Measurements from ENCODE around the gene ZFAND6. TPM values are rescaled to one million over a fixed set of nuclear protein-coding genes. Genes with fewer than 3 reads are reported as not detected.

Gene ZFAND6
- polyA plus RNA-seq, 1 donor from 2014 or later: 353 TPM

DNA sequence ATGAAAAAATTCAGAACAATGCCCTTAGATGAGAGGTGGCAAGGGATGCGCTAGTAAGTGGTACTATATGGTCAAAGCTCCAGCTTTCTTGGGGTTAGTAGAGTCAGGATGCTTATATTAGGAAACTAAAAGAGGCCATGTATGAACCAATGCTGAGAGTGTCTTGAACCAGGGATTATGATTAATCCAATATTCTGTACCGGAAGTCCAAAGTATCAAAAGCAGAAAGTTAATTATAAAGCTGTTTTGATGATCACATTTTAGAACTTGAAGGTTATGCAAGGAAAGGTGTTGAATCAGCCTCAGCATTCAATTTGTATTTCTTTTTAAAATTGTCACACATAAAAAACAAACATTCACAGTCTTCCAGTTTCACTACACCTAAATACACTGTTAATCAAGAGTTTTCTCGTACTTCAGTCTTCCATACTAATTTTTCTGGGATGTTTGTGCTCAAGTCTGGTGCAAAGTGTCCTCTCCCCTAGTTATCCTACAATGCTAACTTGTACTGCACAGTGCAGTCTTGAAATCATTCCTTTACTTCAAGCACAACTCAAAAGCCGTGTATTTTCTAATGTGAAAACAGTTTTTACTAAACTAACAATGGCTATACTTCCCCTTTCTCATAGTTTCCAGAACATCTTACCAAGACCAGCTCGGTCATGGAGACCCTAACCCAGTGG lies 82.6 kb downstream of the ZFAND6 start:
- no peak overlapping the region for H3K9ac ChIP-seq (ENCODE audit: low read length)
- H3K9me2 ChIP-seq (ENCODE audit: insufficient read depth, low read length): no peaks in the 10 kb centered on the region
- no peak overlapping the region for H3K4me3 ChIP-seq (ENCODE audit: low read length)
- no peaks in the 10 kb centered on the region for H3K36me3 ChIP-seq (ENCODE audit: insufficient read depth, low read length)
- no peaks in the 10 kb centered on the region for H3K27me3 ChIP-seq (ENCODE audit: insufficient read depth, low read depth, low read length)
- no peak for TF ChIP-seq REST (IDR thresholded peaks at IDR 0.05; ENCODE audit: borderline replicate concordance)
- TF ChIP-seq SMC3 (conservative IDR thresholded peaks at IDR 0.05; ENCODE audit: poor library complexity): no peak
- no peak for TF ChIP-seq POLR2AphosphoS5 (IDR thresholded peaks at IDR 0.05)
- TF ChIP-seq TAF1 (IDR thresholded peaks at IDR 0.05; ENCODE audit: low read depth): no peak
- TF ChIP-seq EP300 (conservative IDR thresholded peaks at IDR 0.05; ENCODE audit: poor library complexity, severe bottlenecking): no peak
- TF ChIP-seq CTCF (IDR thresholded peaks at IDR 0.05; ENCODE audit: poor library complexity, severe bottlenecking): no peak
- TF ChIP-seq EZH2 (IDR thresholded peaks at IDR 0.05; ENCODE audit: borderline replicate concordance, insufficient read depth, low read length, poor library complexity, severe bottlenecking): no peak
- H2AFZ ChIP-seq (ENCODE audit: low read depth, low read length): no peak overlapping the region
- no peaks in the 10 kb centered on the region for H3F3A ChIP-seq (ENCODE audit: insufficient read depth, low read length, poor library complexity, severe bottlenecking)
- H3K79me2 ChIP-seq (replicated peaks; ENCODE audit: insufficient read depth, low read length): no peaks in the 10 kb centered on the region
- H3K9me3 ChIP-seq (ENCODE audit: low read length): no peaks in the 10 kb centered on the region
- no peaks in the 10 kb centered on the region for H4K20me1 ChIP-seq (ENCODE audit: insufficient read depth)
- no peak overlapping the region for H3K27ac ChIP-seq (ENCODE audit: low read length)
- no peak overlapping the region for H3K4me2 ChIP-seq (ENCODE audit: low read length)

DNA sequence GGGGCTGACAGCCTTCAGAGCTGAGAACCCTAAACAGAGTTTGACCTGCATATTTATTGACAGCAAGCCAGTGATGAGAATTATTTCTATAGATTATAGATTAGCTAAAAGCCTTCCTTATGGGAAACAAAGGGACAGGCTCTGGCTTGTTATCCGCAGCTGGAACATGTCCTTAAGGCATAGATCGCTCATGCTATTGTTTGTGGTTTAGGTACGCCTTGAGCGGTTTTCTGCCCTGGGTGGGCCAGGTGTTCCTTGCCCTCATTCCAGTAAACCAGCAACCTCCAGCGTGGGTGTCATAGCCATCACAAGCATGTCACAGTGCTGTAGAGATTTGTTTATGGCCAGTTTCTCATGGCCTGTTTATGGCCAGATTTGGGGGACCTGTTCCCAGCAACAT lies 83.2 kb downstream of the ZFAND6 start:
- no peak for TF ChIP-seq SMC3 (conservative IDR thresholded peaks at IDR 0.05; ENCODE audit: poor library complexity)
- no peak for TF ChIP-seq EZH2 (IDR thresholded peaks at IDR 0.05; ENCODE audit: borderline replicate concordance, insufficient read depth, low read length, poor library complexity, severe bottlenecking)
- TF ChIP-seq REST (IDR thresholded peaks at IDR 0.05; ENCODE audit: borderline replicate concordance): no peak
- no peak for TF ChIP-seq TAF1 (IDR thresholded peaks at IDR 0.05; ENCODE audit: low read depth)
- no peak for TF ChIP-seq EP300 (conservative IDR thresholded peaks at IDR 0.05; ENCODE audit: poor library complexity, severe bottlenecking)
- no peak for TF ChIP-seq MXI1 (conservative IDR thresholded peaks at IDR 0.05; ENCODE audit: poor library complexity, severe bottlenecking)
- TF ChIP-seq CTCF (IDR thresholded peaks at IDR 0.05; ENCODE audit: poor library complexity, severe bottlenecking): no peak
- TF ChIP-seq POLR2AphosphoS5 (IDR thresholded peaks at IDR 0.05): no peak
- no peak for TF ChIP-seq RAD21 (conservative IDR thresholded peaks at IDR 0.05)
- H3K27me3 ChIP-seq (ENCODE audit: insufficient read depth, low read depth, low read length): no peaks in the 10 kb centered on the region

More for the DNA sequence above, 83.2 kb downstream of the ZFAND6 start:
- Histone ChIP-seq H3K79me2 (replicated peaks; ENCODE audit: insufficient read depth, low read length) (no peaks in the 10 kb centered on the region), H4K20me1 (ENCODE audit: insufficient read depth) (no peaks in the 10 kb centered on the region), H2AFZ (ENCODE audit: low read depth, low read length) (no peak overlapping the region), H3K9ac (ENCODE audit: low read length) (no peak overlapping the region), H3K27ac (ENCODE audit: low read length) (no peak overlapping the region), H3K4me2 (ENCODE audit: low read length) (no peak overlapping the region), H3K9me2 (ENCODE audit: insufficient read depth, low read length) (no peaks in the 10 kb centered on the region), H3K9me3 (ENCODE audit: low read length) (no peaks in the 10 kb centered on the region), H3K4me3 (ENCODE audit: low read length) (no peak overlapping the region), H3F3A (ENCODE audit: insufficient read depth, low read length, poor library complexity, severe bottlenecking) (no peaks in the 10 kb centered on the region), H3K36me3 (ENCODE audit: insufficient read depth, low read length) (no peaks in the 10 kb centered on the region)
